ENCODE results near the gene LMBR1L.

The LMBR1L gene

DNA sequence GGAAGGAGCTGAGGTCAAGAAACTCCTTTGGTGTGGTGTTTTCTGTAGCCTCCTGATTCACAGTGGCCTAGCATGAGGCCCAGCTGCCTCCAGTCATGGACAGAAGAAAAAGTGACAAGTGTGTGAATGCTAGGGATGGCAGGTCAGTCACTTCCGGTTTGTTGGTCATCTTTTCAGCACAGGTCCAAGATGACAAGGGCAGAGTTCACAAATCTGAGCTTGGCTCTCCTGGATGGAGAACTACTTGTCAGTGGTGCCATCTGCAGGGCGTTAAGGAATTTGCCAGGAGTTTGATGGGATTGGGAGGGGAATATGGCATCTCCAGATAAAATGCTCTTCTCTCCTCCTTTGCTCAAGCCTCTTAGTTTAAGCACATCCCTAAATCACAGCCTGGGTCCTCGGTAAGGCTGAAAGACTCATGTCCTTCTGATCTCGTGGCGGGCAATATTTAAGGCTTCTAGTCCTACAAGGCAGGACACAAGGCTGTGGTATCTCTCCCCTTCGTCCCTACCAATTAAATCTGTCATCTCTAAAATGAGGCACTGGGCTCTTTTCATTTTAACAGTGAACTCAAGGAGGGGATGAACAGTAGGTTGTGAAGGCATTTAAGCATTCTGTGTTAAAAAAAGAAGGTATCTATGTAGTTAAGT, 10.5 kb upstream of the LMBR1L start:
- Histone ChIP-seq H3K4me1 (ENCODE audit: control insufficient read depth in 1 of 2, insufficient read depth in 2 of 2, low read length in 2 of 2) (no peaks in the 10 kb centered on the region), H3K36me3 (ENCODE audit: control insufficient read depth in 1 of 2, insufficient read depth in 2 of 2, low read length in 2 of 2) (no peaks in the 10 kb centered on the region), H3K4me3 (ENCODE audit: low read depth in 1 of 2, low read length in 2 of 2) (no peak overlapping the region), H3K27me3 (ENCODE audit: control insufficient read depth in 1 of 2, insufficient read depth in 2 of 2, low read length in 2 of 2) (no peaks in the 10 kb centered on the region), H3K27ac (ENCODE audit: low read depth, low read length) (no peak overlapping the region), H3K9ac (ENCODE audit: low read depth in 1 of 2, low read length in 2 of 2) (no peak overlapping the region), H3K9me3 (ENCODE audit: control insufficient read depth in 1 of 2, low read length in 2 of 2) (no peaks in the 10 kb centered on the region)

DNA sequence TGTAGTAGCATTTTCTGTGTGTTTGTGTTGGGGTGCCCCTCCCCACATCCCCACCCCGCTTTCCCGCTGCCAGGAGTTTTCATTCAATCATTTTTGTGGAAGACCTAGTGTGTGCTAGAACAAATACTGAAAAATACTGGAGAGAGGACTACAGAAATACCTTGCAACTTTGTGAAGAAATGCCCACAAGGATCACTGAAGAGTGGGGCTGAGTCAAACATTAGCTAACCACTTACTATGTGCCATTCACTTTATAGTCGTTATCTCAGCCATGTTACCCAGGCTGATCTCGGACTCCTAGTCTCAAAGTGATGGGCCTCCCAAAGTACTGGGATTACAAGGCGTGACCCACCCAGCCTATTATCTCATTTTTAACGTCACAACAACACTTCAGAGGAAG, 559 bp upstream of the LMBR1L start:
- Histone ChIP-seq H3K4me1 (ENCODE audit: control insufficient read depth in 1 of 2, insufficient read depth in 2 of 2, low read length in 2 of 2) (peaks cover 17 to 23% of the 10 kb centered on the region in 2 donors), H3K36me3 (ENCODE audit: control insufficient read depth in 1 of 2, insufficient read depth in 2 of 2, low read length in 2 of 2) (peaks cover 0 to 8% of the 10 kb centered on the region in 2 donors), H3K9me3 (ENCODE audit: control insufficient read depth in 1 of 2, low read length in 2 of 2) (no peaks in the 10 kb centered on the region), H3K27ac (ENCODE audit: low read depth, low read length) (no peak overlapping the region), H3K4me3 (ENCODE audit: low read depth in 1 of 2, low read length in 2 of 2) (peak overlapping the region; percentile 80 to 85), H3K9ac (ENCODE audit: low read depth in 1 of 2, low read length in 2 of 2) (peak overlapping the region in 1 of 2 donors; percentile 89), H3K27me3 (ENCODE audit: control insufficient read depth in 1 of 2, insufficient read depth in 2 of 2, low read length in 2 of 2) (no peaks in the 10 kb centered on the region)

DNA sequence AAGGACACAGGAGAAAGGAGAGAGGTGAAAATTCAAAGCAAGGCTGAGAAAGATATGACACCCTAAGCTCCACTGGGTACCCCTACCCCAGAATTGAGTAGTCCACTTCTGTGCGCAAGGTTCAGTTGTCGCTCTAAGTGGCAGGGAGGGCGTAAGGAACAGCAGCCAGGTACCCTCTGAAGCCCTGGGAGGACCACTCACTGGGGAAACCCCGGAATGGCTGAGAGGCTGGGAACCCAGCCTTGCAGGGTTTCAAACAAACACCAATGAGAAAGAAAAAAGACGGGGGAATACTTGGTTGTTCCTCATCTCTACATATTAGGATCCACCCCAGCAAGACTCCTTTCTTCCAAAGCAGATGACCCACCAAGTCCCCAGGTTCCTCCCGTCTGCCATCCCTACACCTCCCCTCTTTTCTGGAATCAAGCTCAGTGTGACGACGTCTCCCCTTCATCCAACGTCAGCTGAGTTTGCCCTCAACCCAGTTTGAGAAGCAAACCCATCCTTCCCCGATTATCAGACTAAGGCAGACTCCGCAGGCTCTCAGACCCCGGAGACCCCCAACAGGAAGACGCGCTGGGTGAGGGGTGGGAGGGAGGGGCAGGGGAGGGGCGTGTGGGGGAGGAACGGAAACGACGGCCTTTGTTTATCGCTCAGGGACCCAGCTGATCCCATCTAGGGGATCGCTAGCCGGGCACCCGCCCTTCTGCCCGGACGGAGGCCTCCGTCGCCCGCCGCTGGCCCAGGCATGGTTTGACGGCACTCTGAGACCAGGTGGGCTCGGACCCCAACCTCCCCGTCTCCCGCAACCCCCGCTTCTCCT, 795 bp downstream of the LMBR1L start:
- Histone ChIP-seq H3K27me3 (ENCODE audit: control insufficient read depth in 1 of 2, insufficient read depth in 2 of 2, low read length in 2 of 2) (no peaks in the 10 kb centered on the region), H3K36me3 (ENCODE audit: control insufficient read depth in 1 of 2, insufficient read depth in 2 of 2, low read length in 2 of 2) (peaks cover 0 to 19% of the 10 kb centered on the region in 2 donors), H3K9ac (ENCODE audit: low read depth in 1 of 2, low read length in 2 of 2) (peak overlapping the region; percentile 66 to 89), H3K4me3 (ENCODE audit: low read depth in 1 of 2, low read length in 2 of 2) (peak overlapping the region; percentile 80 to 85), H3K27ac (ENCODE audit: low read depth, low read length) (peak overlapping the region; percentile 96), H3K9me3 (ENCODE audit: control insufficient read depth in 1 of 2, low read length in 2 of 2) (no peaks in the 10 kb centered on the region), H3K4me1 (ENCODE audit: control insufficient read depth in 1 of 2, insufficient read depth in 2 of 2, low read length in 2 of 2) (peaks cover 17 to 32% of the 10 kb centered on the region in 2 donors)

DNA sequence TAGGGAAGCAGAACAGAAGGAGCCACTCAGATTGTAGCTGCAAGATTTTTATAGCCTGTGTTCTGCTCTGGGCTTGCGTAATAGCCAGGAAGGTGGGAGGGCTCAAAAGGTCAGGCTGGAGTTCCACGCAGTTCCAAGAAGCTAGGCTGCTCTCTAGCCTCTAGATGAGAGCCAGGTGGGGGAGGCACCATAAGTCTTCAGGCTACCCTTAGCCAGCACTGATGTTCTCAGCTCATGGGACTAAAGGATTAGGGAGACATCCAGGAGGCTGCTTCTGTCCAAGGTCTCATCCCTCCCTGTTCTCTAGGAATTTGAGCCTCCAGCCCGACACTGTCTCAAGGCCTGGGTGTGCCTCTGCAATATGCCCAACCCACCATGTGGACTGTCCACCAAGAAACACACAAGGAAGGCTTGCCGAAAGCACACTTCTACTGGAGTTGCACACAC, 1.7 kb downstream of the LMBR1L start:
- H3K9ac ChIP-seq (ENCODE audit: low read depth in 1 of 2, low read length in 2 of 2): peak overlapping the region; percentile 66 to 89
- H3K9me3 ChIP-seq (ENCODE audit: control insufficient read depth in 1 of 2, low read length in 2 of 2): no peaks in the 10 kb centered on the region
- peak overlapping the region; percentile 16 for H3K27ac ChIP-seq (ENCODE audit: low read depth, low read length)
- peaks cover 17 to 37% of the 10 kb centered on the region in 2 donors for H3K4me1 ChIP-seq (ENCODE audit: control insufficient read depth in 1 of 2, insufficient read depth in 2 of 2, low read length in 2 of 2)
- peaks cover 2 to 28% of the 10 kb centered on the region in 2 donors for H3K36me3 ChIP-seq (ENCODE audit: control insufficient read depth in 1 of 2, insufficient read depth in 2 of 2, low read length in 2 of 2)
- peak overlapping the region; percentile 80 to 85 for H3K4me3 ChIP-seq (ENCODE audit: low read depth in 1 of 2, low read length in 2 of 2)
- H3K27me3 ChIP-seq (ENCODE audit: control insufficient read depth in 1 of 2, insufficient read depth in 2 of 2, low read length in 2 of 2): no peaks in the 10 kb centered on the region

DNA sequence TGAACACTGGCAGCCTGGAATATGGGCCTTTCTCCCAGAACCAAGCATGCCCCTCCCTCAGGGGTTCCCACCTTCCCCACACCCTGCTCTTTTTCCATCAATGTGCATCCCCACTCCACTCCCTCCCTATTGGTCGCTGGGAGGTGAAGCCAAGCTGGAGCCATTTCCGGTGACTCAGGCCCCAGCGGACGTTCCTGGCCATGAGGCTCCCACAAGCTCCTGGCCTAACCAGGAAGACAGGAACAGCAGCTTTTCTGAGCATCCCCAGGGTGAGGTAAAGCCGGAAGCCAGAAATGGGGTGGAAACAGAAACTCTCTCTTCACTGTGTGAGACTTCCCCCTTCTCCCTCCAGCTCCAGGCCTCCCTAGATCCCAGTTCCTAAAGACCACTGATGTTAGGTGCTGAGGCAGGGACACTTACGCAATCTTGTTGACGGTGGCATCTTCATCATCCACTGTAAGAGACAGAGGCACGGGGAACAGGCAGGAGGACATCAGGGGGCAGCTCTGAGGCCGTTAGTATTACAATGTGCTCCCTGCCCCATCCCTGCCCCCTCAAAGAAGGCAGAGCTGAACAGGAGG, 5.1 kb downstream of the LMBR1L start:
- Histone ChIP-seq H3K4me1 (ENCODE audit: control insufficient read depth in 1 of 2, insufficient read depth in 2 of 2, low read length in 2 of 2) (peaks cover 17 to 34% of the 10 kb centered on the region in 2 donors), H3K9me3 (ENCODE audit: control insufficient read depth in 1 of 2, low read length in 2 of 2) (no peaks in the 10 kb centered on the region), H3K27ac (ENCODE audit: low read depth, low read length) (no peak overlapping the region), H3K9ac (ENCODE audit: low read depth in 1 of 2, low read length in 2 of 2) (no peak overlapping the region), H3K4me3 (ENCODE audit: low read depth in 1 of 2, low read length in 2 of 2) (no peak overlapping the region), H3K36me3 (ENCODE audit: control insufficient read depth in 1 of 2, insufficient read depth in 2 of 2, low read length in 2 of 2) (peaks cover 36 to 59% of the 10 kb centered on the region in 2 donors), H3K27me3 (ENCODE audit: control insufficient read depth in 1 of 2, insufficient read depth in 2 of 2, low read length in 2 of 2) (no peaks in the 10 kb centered on the region)

DNA sequence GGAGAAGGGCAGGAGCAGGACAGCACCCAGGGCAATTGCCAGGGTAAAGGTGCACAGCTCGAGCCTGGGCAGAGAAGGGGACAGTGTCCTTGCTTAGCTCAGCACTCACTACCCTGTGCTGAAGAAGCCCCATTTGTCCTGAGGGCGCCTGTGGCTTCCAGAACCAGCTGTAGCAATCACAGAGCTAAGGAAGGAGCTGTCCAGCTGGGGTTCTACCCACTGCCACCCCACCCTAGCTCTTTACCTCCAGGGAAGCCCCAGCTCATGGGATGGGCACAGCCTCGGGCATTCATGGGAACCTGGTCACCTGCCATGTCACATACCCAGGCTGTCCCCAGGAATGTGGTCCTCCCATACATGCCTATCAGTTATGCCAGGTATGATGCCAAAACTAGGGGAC, 5.8 kb downstream of the LMBR1L start:
- Histone ChIP-seq H3K9ac (ENCODE audit: low read depth in 1 of 2, low read length in 2 of 2) (no peak overlapping the region), H3K9me3 (ENCODE audit: control insufficient read depth in 1 of 2, low read length in 2 of 2) (no peaks in the 10 kb centered on the region), H3K27me3 (ENCODE audit: control insufficient read depth in 1 of 2, insufficient read depth in 2 of 2, low read length in 2 of 2) (no peaks in the 10 kb centered on the region), H3K4me3 (ENCODE audit: low read depth in 1 of 2, low read length in 2 of 2) (no peak overlapping the region), H3K4me1 (ENCODE audit: control insufficient read depth in 1 of 2, insufficient read depth in 2 of 2, low read length in 2 of 2) (peaks cover 17 to 34% of the 10 kb centered on the region in 2 donors), H3K36me3 (ENCODE audit: control insufficient read depth in 1 of 2, insufficient read depth in 2 of 2, low read length in 2 of 2) (peaks cover 40 to 66% of the 10 kb centered on the region in 2 donors), H3K27ac (ENCODE audit: low read depth, low read length) (no peak overlapping the region)

DNA sequence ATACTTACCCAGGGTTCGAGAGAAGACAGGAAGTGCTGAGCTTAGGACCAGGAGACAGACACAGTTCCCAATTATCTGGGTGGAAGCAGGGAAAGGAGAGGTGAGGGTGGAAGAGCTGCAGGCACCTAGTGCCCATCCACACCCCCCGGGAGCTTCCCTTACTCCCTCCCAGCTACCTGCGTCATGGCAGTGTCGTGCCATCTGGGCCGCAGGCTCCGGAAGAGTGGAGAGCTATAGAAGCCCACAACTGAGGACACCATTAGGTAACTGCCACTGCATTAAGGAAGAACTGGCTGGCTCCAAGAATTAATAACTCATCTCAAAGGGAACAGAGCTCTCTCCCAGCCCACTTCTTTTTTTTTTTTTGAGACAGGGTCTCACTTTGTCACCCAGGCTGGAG, 10.3 kb downstream of the LMBR1L start:
- Histone ChIP-seq H3K27me3 (ENCODE audit: control insufficient read depth in 1 of 2, insufficient read depth in 2 of 2, low read length in 2 of 2) (peaks cover 0 to 2% of the 10 kb centered on the region in 2 donors), H3K9ac (ENCODE audit: low read depth in 1 of 2, low read length in 2 of 2) (no peak overlapping the region), H3K36me3 (ENCODE audit: control insufficient read depth in 1 of 2, insufficient read depth in 2 of 2, low read length in 2 of 2) (peaks cover 54 to 73% of the 10 kb centered on the region in 2 donors)

DNA sequence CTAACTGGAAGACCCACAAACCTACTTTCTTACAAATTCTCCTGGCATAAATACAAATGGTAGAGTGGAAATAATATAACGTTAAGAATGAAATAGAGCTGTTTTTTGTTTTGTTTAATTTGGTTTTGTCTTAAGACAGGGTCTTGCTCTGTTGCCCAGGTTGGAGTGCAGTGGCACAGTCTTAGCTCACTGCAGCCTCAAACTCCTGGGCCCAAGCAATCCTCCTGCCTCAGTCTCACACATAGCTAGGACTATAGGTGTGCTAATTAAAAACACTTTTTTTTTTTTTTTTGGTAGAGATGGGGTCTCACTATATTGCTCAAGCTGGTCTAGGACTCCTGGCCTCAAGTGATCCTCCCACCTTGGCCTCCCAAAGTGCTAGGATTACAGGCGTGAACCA, 11.9 kb downstream of the LMBR1L start:
- peaks cover 9% of the 10 kb centered on the region in 2 donors for H3K4me1 ChIP-seq (ENCODE audit: control insufficient read depth in 1 of 2, insufficient read depth in 2 of 2, low read length in 2 of 2)
- no peaks in the 10 kb centered on the region for H3K9me3 ChIP-seq (ENCODE audit: control insufficient read depth in 1 of 2, low read length in 2 of 2)
- H3K27ac ChIP-seq (ENCODE audit: low read depth, low read length): no peak overlapping the region
- no peak overlapping the region for H3K4me3 ChIP-seq (ENCODE audit: low read depth in 1 of 2, low read length in 2 of 2)
- peaks cover 10 to 18% of the 10 kb centered on the region in 2 donors for H3K27me3 ChIP-seq (ENCODE audit: control insufficient read depth in 1 of 2, insufficient read depth in 2 of 2, low read length in 2 of 2)
- H3K36me3 ChIP-seq (ENCODE audit: control insufficient read depth in 1 of 2, insufficient read depth in 2 of 2, low read length in 2 of 2): peaks cover 48 to 56% of the 10 kb centered on the region in 2 donors
- no peak overlapping the region for H3K9ac ChIP-seq (ENCODE audit: low read depth in 1 of 2, low read length in 2 of 2)

More for the DNA sequence above, 10.3 kb downstream of the LMBR1L start:
- Histone ChIP-seq H3K27ac (ENCODE audit: low read depth, low read length) (no peak overlapping the region), H3K9me3 (ENCODE audit: control insufficient read depth in 1 of 2, low read length in 2 of 2) (no peaks in the 10 kb centered on the region), H3K4me3 (ENCODE audit: low read depth in 1 of 2, low read length in 2 of 2) (no peak overlapping the region), H3K4me1 (ENCODE audit: control insufficient read depth in 1 of 2, insufficient read depth in 2 of 2, low read length in 2 of 2) (peaks cover 0 to 8% of the 10 kb centered on the region in 2 donors)

DNA sequence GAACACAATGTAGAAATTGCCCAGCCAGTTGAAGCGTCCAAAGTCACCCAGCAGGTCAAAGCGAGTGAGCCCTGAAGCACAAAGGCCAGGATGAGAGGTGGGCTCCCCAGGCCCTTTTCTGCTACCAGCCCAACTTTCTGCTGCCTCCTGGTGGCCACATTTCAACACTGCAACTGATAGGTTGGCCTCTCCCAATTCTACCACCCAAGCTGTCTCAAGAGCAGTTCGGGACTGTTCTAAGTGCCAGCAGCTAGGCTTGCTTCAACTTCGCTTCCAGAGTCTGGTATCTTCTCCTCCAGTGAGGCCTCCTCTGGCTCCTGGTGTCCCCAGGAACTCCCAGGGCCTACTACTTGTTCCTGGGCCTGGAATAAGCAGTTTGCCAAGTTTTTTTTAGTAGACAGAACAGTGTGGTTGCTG, 12.6 kb downstream of the LMBR1L start:
- H3K27ac ChIP-seq (ENCODE audit: low read depth, low read length): no peak overlapping the region
- H3K4me3 ChIP-seq (ENCODE audit: low read depth in 1 of 2, low read length in 2 of 2): no peak overlapping the region
- no peaks in the 10 kb centered on the region for H3K9me3 ChIP-seq (ENCODE audit: control insufficient read depth in 1 of 2, low read length in 2 of 2)
- peaks cover 42 to 51% of the 10 kb centered on the region in 2 donors for H3K36me3 ChIP-seq (ENCODE audit: control insufficient read depth in 1 of 2, insufficient read depth in 2 of 2, low read length in 2 of 2)
- H3K9ac ChIP-seq (ENCODE audit: low read depth in 1 of 2, low read length in 2 of 2): no peak overlapping the region
- H3K27me3 ChIP-seq (ENCODE audit: control insufficient read depth in 1 of 2, insufficient read depth in 2 of 2, low read length in 2 of 2): peaks cover 16 to 25% of the 10 kb centered on the region in 2 donors
- peaks cover 10 to 11% of the 10 kb centered on the region in 2 donors for H3K4me1 ChIP-seq (ENCODE audit: control insufficient read depth in 1 of 2, insufficient read depth in 2 of 2, low read length in 2 of 2)

DNA sequence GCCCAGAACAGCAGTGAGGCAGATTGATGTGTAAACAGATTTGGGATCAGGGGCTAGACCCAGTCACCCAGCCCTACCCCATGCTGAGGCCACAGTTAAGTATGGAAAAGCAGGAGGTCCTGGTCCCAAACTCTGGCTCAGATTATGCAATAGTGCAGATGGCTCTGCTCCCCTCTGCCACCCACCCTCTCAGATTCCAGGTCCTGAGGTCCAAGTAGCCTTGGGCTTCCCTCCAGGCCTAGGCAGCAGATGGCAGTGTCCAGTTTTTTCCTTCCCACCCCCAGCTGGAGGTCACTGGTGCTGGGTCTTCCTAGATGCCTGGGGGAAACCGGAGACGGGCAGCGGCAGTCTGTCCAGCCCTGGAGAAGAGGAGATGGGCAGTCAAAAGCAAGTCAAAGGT, 13.3 kb downstream of the LMBR1L start:
- H3K9ac ChIP-seq (ENCODE audit: low read depth in 1 of 2, low read length in 2 of 2): no peak overlapping the region
- H3K27me3 ChIP-seq (ENCODE audit: control insufficient read depth in 1 of 2, insufficient read depth in 2 of 2, low read length in 2 of 2): peaks cover 21 to 31% of the 10 kb centered on the region in 2 donors
- no peak overlapping the region for H3K4me3 ChIP-seq (ENCODE audit: low read depth in 1 of 2, low read length in 2 of 2)
- H3K36me3 ChIP-seq (ENCODE audit: control insufficient read depth in 1 of 2, insufficient read depth in 2 of 2, low read length in 2 of 2): peaks cover 35 to 44% of the 10 kb centered on the region in 2 donors
- H3K4me1 ChIP-seq (ENCODE audit: control insufficient read depth in 1 of 2, insufficient read depth in 2 of 2, low read length in 2 of 2): peaks cover 12 to 13% of the 10 kb centered on the region in 2 donors
- H3K9me3 ChIP-seq (ENCODE audit: control insufficient read depth in 1 of 2, low read length in 2 of 2): no peaks in the 10 kb centered on the region
- no peak overlapping the region for H3K27ac ChIP-seq (ENCODE audit: low read depth, low read length)
